ENCODE results near the gene NTMT1.
A peak's percentile ranks its signal among the peaks of the same experiment; 100 is the strongest.

Gene NTMT1

GRCh38 chr9:129597355-129598088, 28.4 kb upstream of the NTMT1 start:
- peak; percentile 54 for DNase-seq (ENCODE audit: low spot score)

- no peak for DNase-seq (ENCODE audit: low spot score)
Observed at GRCh38 chr9:129598089-129598596, 27.8 kb upstream of the NTMT1 start.

- DNase-seq (ENCODE audit: low spot score): no peak
Observed at GRCh38 chr9:129601082-129601674, 24.8 kb upstream of the NTMT1 start.

GRCh38 chr9:129602598-129603415, 23.2 kb upstream of the NTMT1 start:
- DNase-seq (ENCODE audit: low spot score): no peak

- DNase-seq (ENCODE audit: low spot score): no peak
Observed at GRCh38 chr9:129604056-129604765, 21.8 kb upstream of the NTMT1 start.

DNA sequence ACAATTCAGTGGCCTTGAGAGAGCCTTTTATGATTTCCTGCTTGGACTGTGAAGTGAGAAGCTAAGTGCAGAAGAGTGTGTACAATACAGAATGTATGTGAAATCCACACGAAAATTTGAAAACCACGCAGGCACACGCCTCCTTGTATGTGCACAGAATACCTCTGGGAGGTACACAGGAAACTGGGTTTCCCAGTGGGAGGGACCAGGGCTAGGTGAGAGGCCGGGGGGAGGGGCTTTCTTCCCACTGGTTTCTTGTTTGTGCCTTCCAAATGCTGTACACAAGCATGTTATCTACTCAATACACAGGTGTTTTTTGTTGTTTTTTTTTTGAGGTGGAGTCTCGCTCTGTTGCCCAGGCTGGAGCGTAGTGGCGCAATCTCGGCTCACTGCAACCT, 21.2 kb upstream of the NTMT1 start:
- no peak for DNase-seq (ENCODE audit: low spot score)

GRCh38 chr9:129606161-129607026, 19.6 kb upstream of the NTMT1 start:
- DNase-seq (ENCODE audit: low spot score): no peak

DNA sequence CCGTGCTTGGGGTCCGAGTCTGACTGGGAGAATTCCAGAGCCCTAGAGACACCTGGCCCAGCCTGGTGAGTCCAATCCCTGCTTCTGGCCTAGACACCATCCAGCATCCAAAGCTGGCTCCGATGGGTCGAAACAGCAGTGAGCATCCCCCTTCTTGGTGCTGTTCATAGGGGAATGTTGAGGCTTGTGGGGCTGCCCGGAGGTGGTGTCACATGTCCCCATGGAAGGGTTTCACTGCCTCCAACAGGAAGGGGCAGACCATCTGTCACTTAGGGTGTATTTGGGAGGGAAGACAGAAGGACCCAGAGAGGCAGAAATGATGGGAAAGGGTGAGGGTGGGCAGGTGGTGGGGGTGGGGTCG, 19.0 kb upstream of the NTMT1 start:
- no peak for DNase-seq (ENCODE audit: low spot score)

GRCh38 chr9:129608561-129609481, 17.1 kb upstream of the NTMT1 start:
- DNase-seq (ENCODE audit: low spot score): no peak

- DNase-seq (ENCODE audit: low spot score): peak; percentile 72
Observed at GRCh38 chr9:129609486-129610212, 16.3 kb upstream of the NTMT1 start.

DNA sequence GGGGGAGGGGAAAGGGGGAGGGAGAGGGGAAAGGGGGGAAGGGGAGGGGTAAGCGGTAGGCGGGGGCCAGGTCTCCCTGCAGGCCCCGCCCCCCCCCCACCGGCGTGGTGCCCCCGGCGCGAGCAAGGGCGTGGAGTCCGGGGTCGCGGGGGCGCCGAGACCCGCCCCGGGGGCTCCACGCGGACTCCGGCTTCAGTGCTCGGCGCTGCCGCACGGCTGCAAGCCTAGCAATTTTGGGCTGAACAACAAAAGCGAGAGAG, 15.8 kb upstream of the NTMT1 start:
- no peak for DNase-seq (ENCODE audit: low spot score)

- peak; percentile 96 for DNase-seq (ENCODE audit: low spot score)
Observed at GRCh38 chr9:129610473-129611306, 15.3 kb upstream of the NTMT1 start.

GRCh38 chr9:129611307-129611800, 14.6 kb upstream of the NTMT1 start:
- no peak for DNase-seq (ENCODE audit: low spot score)

- no peak for DNase-seq (ENCODE audit: low spot score)
Observed at GRCh38 chr9:129612123-129612522, 13.8 kb upstream of the NTMT1 start.

DNA sequence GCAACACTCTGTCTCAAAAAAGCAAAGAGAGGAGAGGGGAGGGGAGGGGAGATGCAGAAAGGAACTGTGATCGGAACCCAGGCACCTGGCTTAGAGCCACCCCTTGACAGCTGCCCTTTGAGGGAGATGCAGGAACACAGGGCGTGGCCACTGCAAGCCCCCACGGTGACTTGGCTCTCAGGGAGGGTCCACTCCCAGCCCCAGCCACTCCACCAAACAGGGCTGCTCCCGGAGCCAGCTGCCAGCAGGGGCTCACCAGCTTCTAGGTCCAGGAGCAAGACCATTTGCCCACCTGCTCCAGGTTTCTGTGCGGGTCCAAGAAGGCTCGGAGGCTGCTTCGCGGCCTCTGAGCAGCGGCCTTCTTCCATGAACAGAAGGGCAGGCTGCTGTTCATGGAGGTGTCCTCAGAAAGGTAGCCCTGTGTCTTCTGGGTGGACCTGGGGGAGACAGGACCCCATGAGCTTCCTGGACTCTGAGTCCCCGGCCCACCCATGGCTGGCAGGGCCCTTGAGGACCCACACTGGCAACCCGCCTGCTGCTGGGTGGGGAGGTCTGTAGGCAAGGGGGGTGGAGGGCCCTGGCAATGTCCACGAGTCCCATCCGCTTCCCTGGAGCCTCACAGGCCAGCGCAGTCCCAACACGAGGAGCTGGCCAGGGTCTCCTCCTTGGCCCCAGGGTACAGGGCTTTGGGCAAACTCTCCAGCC, 13.0 kb upstream of the NTMT1 start:
- no peak for DNase-seq (ENCODE audit: low spot score)

GRCh38 chr9:129613520-129614175, 12.3 kb upstream of the NTMT1 start:
- DNase-seq (ENCODE audit: low spot score): no peak

DNA sequence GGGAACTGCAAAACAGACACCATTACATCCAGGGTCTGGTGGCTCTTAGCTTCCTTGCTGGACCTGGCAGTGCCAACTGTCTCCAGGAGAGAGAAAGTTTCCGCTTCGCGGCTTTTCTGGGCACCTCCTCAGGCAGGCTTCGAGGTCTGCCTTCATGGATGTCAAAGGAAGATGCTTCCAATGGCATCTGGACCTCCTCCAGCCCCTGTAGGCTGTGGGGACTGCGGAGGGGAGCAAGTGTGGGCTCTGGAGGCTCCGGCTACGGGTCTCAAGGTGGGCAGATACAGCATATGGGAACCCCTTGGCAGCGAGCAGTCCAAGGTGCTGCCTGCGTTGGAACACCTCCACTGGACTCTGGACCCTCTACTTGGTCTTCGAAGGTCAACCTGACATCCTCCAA, 11.0 kb upstream of the NTMT1 start:
- DNase-seq (ENCODE audit: low spot score): no peak

Measured in HuH-7.5 (cell line).